H1 (cell line): ENCODE results near the gene HS2ST1. TPM values are rescaled to one million over a fixed set of nuclear protein-coding genes. Genes with fewer than 3 reads are reported as not detected.

Experiments
- CTCF ChIA-PET: fragments of 300-600 bp; sonication (Branson Sonifier 250); formaldehyde crosslinking; loops from one replicate; lab custom pipeline; 2021; ENCODE audit not compliant: partially characterized antibody; lab: Charles Lee
- POLR2A ChIA-PET: fragments of 300-600 bp; sonication (Branson Sonifier 250); formaldehyde crosslinking; loops from one replicate; lab custom pipeline; 2021; ENCODE audit warnings: inconsistent platforms; ENCODE audit not compliant: partially characterized antibody; lab: Charles Lee
- DNase-seq, 2 experiments: peaks; one replicate each; pipeline versions ENCODE4 v3.0.0 to v3.0.0-alpha.2; 2010 to 2022; ENCODE audit warnings: low spot score in 2 of 2, low read depth in 1 of 2, mixed read lengths in 1 of 2
- FAIRE-seq: peaks from 2 replicates; lab custom pipeline; 2011; peaks lifted over from hg19 to GRCh38; lab: Jason Lieb, UNC
- H2AFZ ChIP-seq: 2 replicates; pipeline ENCODE4 v1.8.1; 2012; ENCODE audit warnings: low read length, inconsistent platforms
- H2AK5ac ChIP-seq: 2 replicates; pipeline ENCODE4 v1.6.1; 2013; ENCODE audit warnings: low read depth, low read length
- H2BK120ac ChIP-seq: replicated peaks from 2 replicates; pipeline ENCODE3; 2013; ENCODE audit warnings: low read depth, low read length, inconsistent platforms
- H2BK12ac ChIP-seq: 2 replicates; pipeline ENCODE4 v1.6.1; 2013; ENCODE audit warnings: low read depth, low read length
- H2BK15ac ChIP-seq: 2 replicates; pipeline ENCODE4 v1.6.1; 2013; ENCODE audit warnings: low read length
- H2BK20ac ChIP-seq: 2 replicates; pipeline ENCODE4 v1.6.1; 2013; ENCODE audit warnings: low read length
- H2BK5ac ChIP-seq: 2 replicates; pipeline ENCODE4 v1.6.1; 2013; ENCODE audit warnings: low read depth, low read length
- H3K14ac ChIP-seq: 2 replicates; pipeline ENCODE4 v1.6.1; 2013; ENCODE audit warnings: inconsistent platforms; ENCODE audit not compliant: insufficient read length
- H3K18ac ChIP-seq: 2 replicates; pipeline ENCODE4 v1.6.1; 2013; ENCODE audit warnings: low read length; ENCODE audit errors: extremely low read depth
- H3K23ac ChIP-seq: 2 replicates; pipeline ENCODE4 v1.6.1; 2013; ENCODE audit warnings: inconsistent platforms; ENCODE audit not compliant: insufficient read length
- H3K23me2 ChIP-seq: 2 replicates; pipeline ENCODE4 v1.6.1; 2013; ENCODE audit warnings: low read depth, low read length
- H3K27ac ChIP-seq: 2 replicates; pipeline ENCODE4 v1.6.1; 2011; ENCODE audit warnings: low read depth, low read length, inconsistent platforms
- H3K27me3 ChIP-seq, 4 experiments: replicated peaks in 1 of 4; 1 replicate in 1 of 4; 2 replicates in 3 of 4; pipeline versions ENCODE4 v1.6.1 to v1.8.1; 2011 to 2013; ENCODE audit warnings: low read length in 3 of 4, mild to moderate bottlenecking in 3 of 4, inconsistent platforms in 2 of 4, mixed read lengths in 2 of 4, moderate library complexity in 1 of 4; ENCODE audit not compliant: control insufficient read depth in 3 of 4, insufficient read depth in 3 of 4; ENCODE audit errors: extremely low read depth in 1 of 4
- H3K36me3 ChIP-seq, 4 experiments: 2 replicates each; pipeline versions ENCODE4 v1.6.1 to v1.8.1; 2011 to 2013; ENCODE audit warnings: mild to moderate bottlenecking in 4 of 4, low read length in 3 of 4, moderate library complexity in 2 of 4, control low read depth in 1 of 4, inconsistent platforms in 1 of 4; ENCODE audit not compliant: insufficient read depth in 4 of 4, control insufficient read depth in 2 of 4
- H3K4ac ChIP-seq: replicated peaks from 2 replicates; pipeline ENCODE3; 2013; ENCODE audit warnings: low read length, low read depth, mixed read lengths, inconsistent platforms; ENCODE audit not compliant: insufficient read length
- H3K4me1 ChIP-seq, 4 experiments: replicated peaks in 1 of 4; 1 replicate in 1 of 4; 2 replicates in 3 of 4; pipeline versions ENCODE4 v1.6.1 to v1.8.1; 2011 to 2013; ENCODE audit warnings: low read length in 3 of 4, inconsistent platforms in 2 of 4, mixed read lengths in 1 of 4; ENCODE audit not compliant: insufficient read depth in 4 of 4, control insufficient read depth in 3 of 4
- H3K4me2 ChIP-seq, 2 experiments: 2 replicates each; pipeline versions ENCODE4 v1.6.1 to v1.8.1; 2011 to 2013; ENCODE audit warnings: low read depth in 2 of 2, low read length in 2 of 2, control low read depth in 1 of 2, inconsistent platforms in 1 of 2, mild to moderate bottlenecking in 1 of 2; ENCODE audit not compliant: insufficient read depth in 1 of 2
- H3K4me3 ChIP-seq, 4 experiments: fragments of 200-600, 300-600 bp in 1 of 4; sonication (generic), shearing (Covaris generic), sonication (Bioruptor Twin) in 1 of 4; 2 replicates each; pipeline versions ENCODE4 v1.5.1 to v1.8.1; 2011 to 2016; ENCODE audit warnings: low read length in 4 of 4, low read depth in 3 of 4, control low read depth in 2 of 4, inconsistent platforms in 2 of 4, mild to moderate bottlenecking in 2 of 4, mixed read lengths in 1 of 4, moderate library complexity in 1 of 4; ENCODE audit not compliant: insufficient read depth in 2 of 4; ENCODE audit errors: extremely low read depth in 1 of 4
- H3K56ac ChIP-seq: replicated peaks from 2 replicates; pipeline ENCODE3; 2013; ENCODE audit warnings: low read depth, mild to moderate bottlenecking, mixed read lengths, low read length, inconsistent platforms; ENCODE audit not compliant: insufficient read length
- H3K79me1 ChIP-seq: 2 replicates; pipeline ENCODE4 v1.6.1; 2013; ENCODE audit warnings: low read depth, low read length, control low read depth
- H3K79me2 ChIP-seq, 2 experiments: 2 replicates each; pipeline versions ENCODE4 v1.6.1 to v1.8.1; 2012 to 2013; ENCODE audit warnings: low read length in 2 of 2, mild to moderate bottlenecking in 2 of 2, inconsistent platforms in 1 of 2; ENCODE audit not compliant: insufficient read depth in 2 of 2, control insufficient read depth in 1 of 2
- H3K9ac ChIP-seq, 4 experiments: replicated peaks in 1 of 4; 1 replicate in 1 of 4; 2 replicates in 3 of 4; pipeline versions ENCODE4 v1.6.1 to v1.8.1; 2011 to 2013; ENCODE audit warnings: low read depth in 3 of 4, low read length in 3 of 4, control low read depth in 2 of 4, mild to moderate bottlenecking in 2 of 4, moderate library complexity in 2 of 4, inconsistent platforms in 1 of 4; ENCODE audit errors: extremely low read depth in 1 of 4
- H3K9me3 ChIP-seq, 2 experiments: 2 replicates each; pipeline versions ENCODE4 v1.6.1 to v1.8.1; 2012 to 2013; ENCODE audit warnings: mild to moderate bottlenecking in 2 of 2, moderate library complexity in 2 of 2, control low read depth in 1 of 2, inconsistent platforms in 1 of 2, low read depth in 1 of 2, low read length in 1 of 2, mixed read lengths in 1 of 2; ENCODE audit not compliant: insufficient read depth in 2 of 2
- H4K20me1 ChIP-seq, 2 experiments: replicated peaks in 1 of 2; 2 replicates each; pipeline versions ENCODE3 to v1.8.1; 2011 to 2013; ENCODE audit warnings: inconsistent platforms in 2 of 2, low read length in 2 of 2, mild to moderate bottlenecking in 1 of 2; ENCODE audit not compliant: insufficient read depth in 2 of 2, control insufficient read depth in 1 of 2
- H4K5ac ChIP-seq: 2 replicates; pipeline ENCODE4 v1.6.1; 2013; ENCODE audit warnings: low read length, low read depth, mixed read lengths, inconsistent platforms; ENCODE audit not compliant: insufficient read length
- H4K8ac ChIP-seq: 2 replicates; pipeline ENCODE4 v1.8.0; 2013; ENCODE audit warnings: mild to moderate bottlenecking, moderate library complexity, low read length, inconsistent platforms; ENCODE audit not compliant: insufficient read depth; ENCODE audit errors: extremely low read depth
- H4K91ac ChIP-seq: replicated peaks from 2 replicates; pipeline ENCODE3; 2013; ENCODE audit warnings: low read length, mixed read lengths, inconsistent platforms; ENCODE audit not compliant: insufficient read length
- SP1 ChIP-seq: IDR thresholded peaks from 2 replicates; pipeline ENCODE4 v1.6.1; 2011; ENCODE audit warnings: low read depth, low read length
- WGBS, 2 experiments: shearing (Covaris generic) in 1 of 2; methylation state at CpG; one replicate each; pipeline versions ENCODE4 v1.1.6 to v1.1.7; 2013 to 2015; ENCODE audit warnings: low lambda C conversion rate in 2 of 2, mixed read lengths in 2 of 2, inconsistent platforms in 1 of 2, low coverage in 1 of 2, missing lambda C conversion rate in 1 of 2; ENCODE audit not compliant: insufficient replicate concordance in 2 of 2, insufficient coverage in 1 of 2, insufficient read length in 1 of 2; ENCODE audit errors: extremely low coverage in 1 of 2, missing lambda C conversion rate in 1 of 2; 5-methylcytosine and 5-hydroxymethylcytosine counted together
- polyA plus RNA-seq, 7 experiments: library from polyadenylated mRNA; depleted of rRNA in 3 of 7; stranded (reverse) in 5 of 7; unstranded in 2 of 7; fragments of >200 nt in 5 of 7; fragments of 200-250 nt in 2 of 7; gene quantifications; 1 replicate in 5 of 7; 2 replicates in 1 of 7; 4 replicates in 1 of 7; pipeline versions ENCODE4 v1.2.1 to v1.2.3, GENCODE V29; 2011 to 2013; ENCODE audit warnings: missing spikeins in 2 of 7, mixed read lengths in 2 of 7
- total RNA-seq: library from RNA; stranded (reverse); fragmentation: NEBNext Ultra II Directional; extraction: Animal tissue kit (Norgen Biotek cat#: 25700); gene quantifications from 2 replicates; pipeline ENCODE4 v1.2.1, GENCODE V29; 2021

HS2ST1 gene
- total and polyA plus RNA-seq, 2 of the 8 experiments (the other 6 are each of a cell fraction or from before 2014, with no cell fraction given) = 5.2 to 28.3 TPM

GRCh38 chr1:87143413-87144135 is 229.1 kb downstream of the HS2ST1 start:
- Histone ChIP-seq H3K79me2 (no peaks in the 10 kb centered on the region), H4K20me1 (no peaks in the 10 kb centered on the region), H3K14ac (no peak overlapping the region), H3K9me3 (no peaks in the 10 kb centered on the region), H3K23ac (no peak overlapping the region), H2BK20ac (no peak overlapping the region), H3K27me3 (peaks cover 0 to 3% (median 0%) of the 10 kb centered on the region in 4 experiments; a peak in 2 of 7 replicates), H3K9ac (no peak overlapping the region), H3K27ac (no peak overlapping the region), H3K23me2 (no peaks in the 10 kb centered on the region), H2BK120ac (no peak overlapping the region), H3K56ac (no peak overlapping the region), H2AK5ac (no peak overlapping the region), H4K5ac (no peak overlapping the region), H2BK12ac (no peak overlapping the region), H2BK15ac (no peak overlapping the region), H4K91ac (no peak overlapping the region), H4K8ac (no peak overlapping the region), H3K4ac (no peak overlapping the region), H2AFZ (no peak overlapping the region), H3K4me1 (peaks cover 0 to 3% (median 0%) of the 10 kb centered on the region in 4 experiments; a peak in 1 of 7 replicates), H3K4me3 (no peak overlapping the region), H3K36me3 (no peaks in the 10 kb centered on the region), H3K18ac (no peak overlapping the region), H2BK5ac (no peak overlapping the region), H3K79me1 (no peaks in the 10 kb centered on the region; the same call in 1 of the 2 replicates), H3K4me2 (no peak overlapping the region)
- POLR2A ChIA-PET = no interaction called here
- DNase-seq (no peak), FAIRE-seq (no peak)
- WGBS, 2 experiments = 88% methylated on average over 3 of the region's 3 CpGs; no CpG with 5 or more reads in 1 of the 2 experiments
- CTCF ChIA-PET = interaction anchor here (1.0 to 3.2 kb wide), 6 partner anchors 9 to 257 kb away, joined by 3 to 10 read pairs (median 5); no protein-coding TSS in a partner anchor
- no peak for TF ChIP-seq SP1
